Mesothelial cell of epicardium (in vitro differentiated cells): Measurements from ENCODE around the gene EEFSEC. TPM values are rescaled to one million over a fixed set of nuclear protein-coding genes. Genes with fewer than 3 reads are reported as not detected.

ENCODE experiments used
- DNase-seq, 2 experiments: peaks; one replicate each; pipeline ENCODE4 v3.0.0; 2021; ENCODE audit warnings: low spot score in 2 of 2; ENCODE audit not compliant: unreplicated experiment in 2 of 2
- H3K27ac Mint-ChIP-seq: 2 replicates; pipeline ENCODE4 v1.8.0; 2021; ENCODE audit warnings: mixed read lengths
- H3K27me3 Mint-ChIP-seq: 2 replicates; pipeline ENCODE4 v1.8.0; 2021; ENCODE audit warnings: low read depth, mixed read lengths
- H3K36me3 Mint-ChIP-seq: 2 replicates; pipeline ENCODE4 v1.8.0; 2021; ENCODE audit warnings: mixed read lengths
- H3K4me1 Mint-ChIP-seq: 2 replicates; pipeline ENCODE4 v1.8.0; 2021; ENCODE audit warnings: mixed read lengths
- H3K4me3 Mint-ChIP-seq: 2 replicates; pipeline ENCODE4 v1.8.0; 2021; ENCODE audit warnings: mild to moderate bottlenecking, moderate library complexity, mixed read lengths
- H3K9me3 Mint-ChIP-seq: 2 replicates; pipeline ENCODE4 v1.8.0; 2021; ENCODE audit warnings: mixed read lengths
- CTCF ChIP-seq: fragments of 200-600 bp; sonication (generic); IDR thresholded peaks from one replicate; pipeline ENCODE4 v1.5.0; 2021; ENCODE audit warnings: antibody characterized with exemption; ENCODE audit not compliant: unreplicated experiment
- total RNA-seq: library from RNA; stranded (reverse); gene quantifications from 3 replicates; pipeline ENCODE4 v1.2.1, GENCODE V29; 2021

The EEFSEC gene
- total RNA-seq, 1 donor from 2014 or later: 19.4 TPM

GRCh38 chr3:128221328-128221727 lies 68.0 kb downstream of the EEFSEC start:
- TF ChIP-seq CTCF: no peak
- peaks cover 14% of the 10 kb centered on the region for H3K36me3 Mint-ChIP-seq
- H3K27me3 Mint-ChIP-seq: no peaks in the 10 kb centered on the region
- H3K4me3 Mint-ChIP-seq: no peak overlapping the region
- H3K27ac Mint-ChIP-seq: no peak overlapping the region
- H3K4me1 Mint-ChIP-seq: peaks cover 22% of the 10 kb centered on the region
- DNase-seq: no peak
- H3K9me3 Mint-ChIP-seq: peaks cover 20% of the 10 kb centered on the region

DNA sequence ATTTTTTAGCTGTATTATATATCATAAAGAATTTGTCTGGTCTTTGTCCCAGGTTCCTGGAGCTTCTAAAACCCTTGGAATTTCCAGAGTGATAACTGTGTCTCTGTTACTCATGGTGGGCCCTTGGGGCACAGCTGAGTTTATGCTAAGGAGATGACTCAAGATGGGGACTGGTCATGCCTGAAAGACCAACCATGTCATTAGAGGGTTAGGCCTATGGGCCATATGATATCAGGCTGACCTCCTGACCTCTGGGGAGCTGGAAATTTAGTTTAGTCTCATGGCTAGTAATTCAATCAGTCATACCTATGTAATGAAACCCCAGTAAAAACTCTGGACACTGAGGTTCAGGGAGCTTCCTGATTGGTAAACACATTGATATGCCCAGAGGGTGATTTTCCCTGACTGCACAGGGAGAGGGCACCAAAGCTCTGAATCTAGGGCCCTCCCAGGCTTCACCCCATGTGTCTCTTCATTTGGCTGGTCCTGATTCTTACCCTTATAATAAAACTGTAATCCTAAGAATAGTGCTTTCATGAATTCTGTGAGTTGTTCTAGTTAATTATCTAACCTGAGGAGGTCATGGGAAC lies 69.6 kb downstream of the EEFSEC start:
- Mint-ChIP-seq H3K27me3 (no peaks in the 10 kb centered on the region), H3K9me3 (peaks cover 20% of the 10 kb centered on the region), H3K4me1 (peaks cover 25% of the 10 kb centered on the region), H3K36me3 (peaks cover 14% of the 10 kb centered on the region), H3K4me3 (no peak overlapping the region), H3K27ac (no peak overlapping the region)
- no peak for DNase-seq
- TF ChIP-seq CTCF: no peak

GRCh38 chr3:128226186-128226725 lies 73.0 kb downstream of the EEFSEC start:
- Mint-ChIP-seq H3K9me3 (peaks cover 20% of the 10 kb centered on the region), H3K27ac (peak overlapping the region; percentile 24), H3K4me1 (peaks cover 24% of the 10 kb centered on the region), H3K4me3 (no peak overlapping the region), H3K36me3 (peaks cover 14% of the 10 kb centered on the region), H3K27me3 (no peaks in the 10 kb centered on the region)
- DNase-seq: no peak
- no peak for TF ChIP-seq CTCF

GRCh38 chr3:128226795-128227395 lies 73.6 kb downstream of the EEFSEC start:
- peak; percentile 37 to 65 for DNase-seq
- peaks cover 30% of the 10 kb centered on the region for H3K4me1 Mint-ChIP-seq
- TF ChIP-seq CTCF: peak; percentile 75
- H3K36me3 Mint-ChIP-seq: peaks cover 14% of the 10 kb centered on the region
- H3K9me3 Mint-ChIP-seq: peaks cover 20% of the 10 kb centered on the region
- no peak overlapping the region for H3K27ac Mint-ChIP-seq
- no peak overlapping the region for H3K4me3 Mint-ChIP-seq
- no peaks in the 10 kb centered on the region for H3K27me3 Mint-ChIP-seq

DNA sequence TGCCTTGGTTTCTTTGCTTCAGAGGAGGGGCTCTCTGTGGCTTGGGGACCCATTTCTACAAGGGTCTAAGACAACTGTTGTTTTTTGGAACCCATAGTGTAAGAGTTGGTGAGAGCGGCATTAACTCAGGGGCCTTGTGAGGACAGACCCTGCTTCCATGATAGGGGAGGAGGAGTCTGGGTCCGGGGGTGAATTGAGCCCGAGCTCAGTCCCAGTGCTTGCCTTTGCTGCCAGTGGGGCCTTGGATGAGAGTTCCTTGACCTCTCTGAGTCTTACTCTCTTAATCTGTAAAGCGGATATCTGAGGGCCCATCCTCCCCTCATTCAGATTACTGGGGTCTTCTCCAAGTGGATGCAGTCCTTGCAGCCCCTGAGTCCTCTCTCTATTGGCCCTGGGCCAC lies 74.2 kb downstream of the EEFSEC start:
- peaks cover 35% of the 10 kb centered on the region for H3K4me1 Mint-ChIP-seq
- no peak for TF ChIP-seq CTCF
- DNase-seq: no peak
- no peaks in the 10 kb centered on the region for H3K27me3 Mint-ChIP-seq
- H3K4me3 Mint-ChIP-seq: no peak overlapping the region
- H3K27ac Mint-ChIP-seq: no peak overlapping the region
- H3K36me3 Mint-ChIP-seq: peaks cover 13% of the 10 kb centered on the region
- H3K9me3 Mint-ChIP-seq: peaks cover 18% of the 10 kb centered on the region
